Skeletal muscle satellite cell (primary cell): ENCODE data around the gene WDR37.

ENCODE experiments used
- H3K27me3 ChIP-seq: 2 replicates; pipeline ENCODE4 v1.7.0; 2013; ENCODE audit warnings: low read length; ENCODE audit not compliant: control insufficient read depth, insufficient read depth
- H3K36me3 ChIP-seq: 2 replicates; pipeline ENCODE4 v1.7.0; 2013; ENCODE audit warnings: mild to moderate bottlenecking, control low read depth, low read length; ENCODE audit not compliant: insufficient read depth
- H3K4me1 ChIP-seq: 2 replicates; pipeline ENCODE4 v1.7.0; 2013; ENCODE audit warnings: low read length; ENCODE audit not compliant: control insufficient read depth, insufficient read depth
- H3K4me2 ChIP-seq: 2 replicates; pipeline ENCODE4 v1.7.0; 2013; ENCODE audit warnings: mild to moderate bottlenecking, low read length
- H3K4me3 ChIP-seq: 2 replicates; pipeline ENCODE4 v1.7.0; 2013; ENCODE audit warnings: low read length
- H3K9ac ChIP-seq: 2 replicates; pipeline ENCODE4 v1.7.0; 2013; ENCODE audit warnings: mild to moderate bottlenecking, low read depth, low read length, moderate library complexity
- H3K9me3 ChIP-seq: replicated peaks from 2 replicates; pipeline ENCODE4 v1.7.0; 2013; ENCODE audit warnings: mild to moderate bottlenecking, control low read depth, low read length

The WDR37 gene

DNA sequence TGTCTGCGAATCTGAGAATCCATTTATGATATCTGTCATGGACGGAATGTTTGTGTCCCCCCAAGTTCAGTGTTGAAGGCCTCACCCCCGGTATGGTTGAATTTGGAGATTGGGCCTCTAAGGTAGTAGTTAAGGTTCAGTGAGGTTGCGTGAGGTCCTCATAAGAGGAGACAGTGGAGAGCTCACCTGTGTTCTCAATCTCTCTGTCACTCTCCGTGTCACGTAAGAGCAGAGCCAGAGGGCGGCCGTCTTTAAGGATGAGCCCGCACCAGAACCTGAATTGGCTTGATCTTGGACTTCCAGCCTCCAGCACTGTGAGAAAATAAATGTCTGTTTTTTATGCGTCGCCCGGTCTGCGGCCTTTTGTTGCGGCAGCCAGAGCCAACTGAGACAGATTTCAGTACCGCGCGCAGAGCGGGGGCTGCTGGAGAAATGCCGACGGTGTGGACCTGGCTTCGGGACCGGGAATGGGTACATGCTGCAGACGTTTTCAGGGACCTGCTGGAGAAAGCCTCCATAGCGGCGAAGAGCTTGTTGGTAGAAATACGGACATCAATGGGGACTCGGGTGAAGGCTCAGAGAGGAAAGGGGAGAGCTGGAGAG is 40.2 kb downstream of the WDR37 start:
- no peak overlapping the region for H3K4me2 ChIP-seq
- H3K4me3 ChIP-seq: no peak overlapping the region
- no peak overlapping the region for H3K9ac ChIP-seq
- H3K4me1 ChIP-seq: no peaks in the 10 kb centered on the region
- H3K9me3 ChIP-seq: no peaks in the 10 kb centered on the region
- peaks cover 61% of the 10 kb centered on the region for H3K36me3 ChIP-seq
- H3K27me3 ChIP-seq: no peaks in the 10 kb centered on the region

DNA sequence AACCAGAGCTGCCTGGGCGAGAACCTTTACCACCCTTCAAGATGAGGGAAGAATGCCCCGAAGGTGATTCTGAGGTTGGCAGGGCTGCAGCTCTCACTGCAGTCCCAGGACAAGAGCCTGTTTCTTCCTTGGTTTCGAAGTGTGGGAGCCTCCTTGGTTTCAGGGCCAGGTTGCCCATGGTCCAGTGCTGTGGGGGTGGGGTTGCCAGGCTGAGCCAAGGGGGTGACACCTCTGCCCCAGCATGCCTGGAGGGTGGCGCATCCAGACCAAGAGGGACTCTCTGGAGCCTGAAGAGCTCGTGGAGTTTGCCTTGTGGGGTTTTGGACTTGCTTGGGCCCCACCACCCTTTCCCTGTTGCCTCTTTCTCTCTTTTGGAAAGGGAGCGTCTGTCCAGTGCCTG is 41.3 kb downstream of the WDR37 start:
- no peak overlapping the region for H3K9ac ChIP-seq
- H3K36me3 ChIP-seq: peaks cover 70% of the 10 kb centered on the region
- H3K4me1 ChIP-seq: peaks cover 2% of the 10 kb centered on the region
- no peak overlapping the region for H3K4me2 ChIP-seq
- H3K27me3 ChIP-seq: no peaks in the 10 kb centered on the region
- H3K9me3 ChIP-seq: no peaks in the 10 kb centered on the region
- H3K4me3 ChIP-seq: no peak overlapping the region

DNA sequence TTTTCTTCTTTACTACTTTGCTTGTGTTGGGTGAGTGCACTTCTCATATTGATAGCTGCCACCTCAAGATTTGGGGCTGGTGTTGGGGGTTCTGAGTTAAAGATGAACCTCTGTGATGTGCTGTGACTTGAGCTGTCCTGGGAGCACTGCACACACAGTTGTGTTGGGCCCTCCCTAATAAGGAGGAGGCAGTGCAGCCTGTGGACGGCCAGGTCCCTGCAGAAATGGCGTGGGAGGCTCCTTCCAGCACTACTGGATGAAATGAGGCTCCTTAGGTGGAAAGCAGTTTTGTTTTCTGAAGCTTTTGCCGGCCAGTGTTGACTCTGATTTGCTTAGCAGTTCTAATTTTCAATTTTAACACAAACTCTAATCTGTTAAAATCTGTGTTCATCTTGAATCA is 44.0 kb downstream of the WDR37 start:
- Histone ChIP-seq H3K9me3 (no peaks in the 10 kb centered on the region), H3K4me1 (peaks cover 12% of the 10 kb centered on the region), H3K4me2 (no peak overlapping the region), H3K36me3 (peaks cover 77% of the 10 kb centered on the region), H3K27me3 (no peaks in the 10 kb centered on the region), H3K4me3 (no peak overlapping the region), H3K9ac (no peak overlapping the region)

DNA sequence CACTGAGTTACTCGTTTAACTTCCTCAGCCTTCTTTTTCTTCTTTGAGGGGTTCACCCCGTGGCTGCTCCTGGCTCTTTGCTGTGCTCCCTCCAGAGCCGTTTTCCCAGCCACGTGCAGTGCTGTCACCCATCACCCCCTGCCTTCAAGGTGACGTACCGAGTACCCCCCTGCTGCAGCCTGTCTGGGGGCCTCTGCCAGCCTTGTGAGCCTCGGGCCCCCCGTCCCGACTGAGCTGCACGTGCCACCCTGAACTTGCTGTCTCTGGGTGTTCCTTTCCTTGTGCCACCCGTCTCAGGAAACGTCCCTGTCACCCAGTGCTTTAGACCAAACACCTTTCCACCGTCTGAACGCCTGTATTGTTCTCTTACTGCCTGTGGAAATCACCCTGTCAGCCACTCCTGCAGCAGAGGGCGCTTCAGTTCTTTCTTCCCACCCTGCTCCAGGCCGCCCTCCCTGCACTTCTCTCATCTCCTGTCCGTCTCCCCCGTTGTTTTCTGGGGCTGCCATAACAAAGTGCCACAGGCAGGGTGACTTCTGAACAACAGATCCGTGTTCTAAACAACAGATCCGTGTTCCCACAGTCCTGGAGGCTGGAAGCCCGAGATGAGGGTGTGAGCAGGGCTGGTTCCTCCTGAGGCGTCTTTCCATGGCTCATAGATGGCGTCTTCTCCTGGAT is 44.6 kb downstream of the WDR37 start:
- H3K9ac ChIP-seq: no peak overlapping the region
- H3K4me1 ChIP-seq: peaks cover 12% of the 10 kb centered on the region
- H3K4me2 ChIP-seq: no peak overlapping the region
- H3K9me3 ChIP-seq: no peaks in the 10 kb centered on the region
- no peaks in the 10 kb centered on the region for H3K27me3 ChIP-seq
- H3K36me3 ChIP-seq: peaks cover 74% of the 10 kb centered on the region
- no peak overlapping the region for H3K4me3 ChIP-seq

DNA sequence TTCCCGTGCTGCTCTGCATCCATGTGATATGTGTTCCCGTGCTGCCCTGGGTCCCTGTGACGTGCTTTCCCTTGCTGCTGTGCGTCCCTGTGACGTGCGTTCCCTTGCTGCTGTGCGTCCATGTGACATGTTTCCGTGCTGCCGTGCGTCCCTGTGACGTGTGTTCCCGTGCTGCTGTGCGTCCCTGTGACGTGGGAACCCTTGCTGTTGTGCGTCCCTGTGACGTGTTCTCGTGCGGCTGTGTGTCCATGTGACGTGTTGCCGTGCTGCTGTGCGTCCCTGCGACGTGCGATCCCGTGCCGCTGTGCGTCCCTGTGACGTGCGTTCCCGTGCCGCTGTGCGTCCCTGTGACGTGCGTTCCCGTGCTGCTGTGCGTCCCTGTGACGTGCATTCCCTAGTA is 45.8 kb downstream of the WDR37 start:
- Histone ChIP-seq H3K4me3 (no peak overlapping the region), H3K36me3 (peaks cover 71% of the 10 kb centered on the region), H3K4me1 (peaks cover 12% of the 10 kb centered on the region), H3K4me2 (no peak overlapping the region), H3K9ac (no peak overlapping the region), H3K27me3 (no peaks in the 10 kb centered on the region), H3K9me3 (no peaks in the 10 kb centered on the region)

DNA sequence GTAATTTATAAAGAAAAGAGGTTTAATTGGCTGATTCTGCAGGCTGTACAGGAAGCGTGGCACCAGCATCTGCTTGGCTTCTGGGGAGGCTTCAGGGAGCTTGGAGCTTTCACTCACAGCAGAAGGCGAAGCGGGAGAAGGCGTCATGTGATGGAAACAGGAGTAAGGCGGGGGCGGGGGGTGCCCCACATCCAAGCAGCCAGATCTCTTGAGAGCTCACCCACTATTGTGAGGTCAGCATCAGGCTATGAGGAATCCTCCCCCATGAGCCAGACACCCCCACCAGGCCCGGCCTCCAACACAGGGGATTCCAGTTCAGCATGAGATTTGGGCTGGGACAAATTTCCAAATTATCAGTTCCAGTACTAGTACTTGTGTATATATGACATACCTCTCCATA is 46.2 kb downstream of the WDR37 start:
- Histone ChIP-seq H3K9ac (no peak overlapping the region), H3K36me3 (peaks cover 71% of the 10 kb centered on the region), H3K27me3 (no peaks in the 10 kb centered on the region), H3K4me2 (no peak overlapping the region), H3K4me1 (peaks cover 12% of the 10 kb centered on the region), H3K4me3 (no peak overlapping the region), H3K9me3 (no peaks in the 10 kb centered on the region)

DNA sequence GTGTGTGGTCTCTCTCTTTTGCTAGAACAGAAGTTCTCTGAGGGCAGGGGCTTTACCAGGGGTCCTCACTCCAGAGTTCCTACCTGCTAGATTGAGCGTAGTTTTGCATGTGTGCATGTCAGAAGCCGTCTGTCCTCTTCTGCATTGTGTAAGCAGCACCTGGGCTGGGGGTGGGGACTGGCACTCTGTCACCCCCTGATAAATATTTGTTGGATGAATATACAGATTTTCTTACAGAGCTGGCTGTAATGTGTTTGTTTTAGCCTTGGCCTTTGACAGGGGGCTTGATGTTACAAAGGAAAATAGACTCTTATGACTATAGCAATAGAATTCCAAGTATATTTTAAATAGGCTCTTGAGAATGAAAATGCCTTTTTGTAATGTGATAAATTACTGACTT is 46.6 kb downstream of the WDR37 start:
- H3K9ac ChIP-seq: no peak overlapping the region
- H3K36me3 ChIP-seq: peaks cover 71% of the 10 kb centered on the region
- no peak overlapping the region for H3K4me2 ChIP-seq
- no peak overlapping the region for H3K4me3 ChIP-seq
- no peaks in the 10 kb centered on the region for H3K27me3 ChIP-seq
- H3K4me1 ChIP-seq: peaks cover 12% of the 10 kb centered on the region
- H3K9me3 ChIP-seq: no peaks in the 10 kb centered on the region

DNA sequence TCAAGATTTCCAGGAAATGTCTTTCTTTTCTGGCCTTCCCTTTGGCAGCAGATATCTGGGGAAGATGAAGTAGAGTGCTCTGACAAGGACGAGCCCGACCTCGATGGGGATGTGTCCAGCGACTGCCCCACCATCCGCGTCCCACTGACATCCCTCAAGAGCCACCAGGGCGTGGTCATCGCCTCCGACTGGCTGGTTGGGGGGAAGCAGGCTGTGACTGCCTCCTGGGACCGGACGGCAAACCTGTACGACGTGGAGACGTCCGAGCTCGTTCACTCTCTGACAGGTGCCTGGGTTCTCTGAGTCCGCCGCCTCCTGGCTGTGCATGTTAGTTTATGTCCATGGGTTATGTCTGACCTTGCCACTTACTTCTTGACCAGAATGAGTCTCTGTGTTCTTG is 47.4 kb downstream of the WDR37 start:
- Histone ChIP-seq H3K4me2 (no peak overlapping the region), H3K4me1 (peaks cover 12% of the 10 kb centered on the region), H3K4me3 (no peak overlapping the region), H3K9me3 (no peaks in the 10 kb centered on the region), H3K27me3 (no peaks in the 10 kb centered on the region), H3K9ac (no peak overlapping the region), H3K36me3 (peaks cover 74% of the 10 kb centered on the region)

DNA sequence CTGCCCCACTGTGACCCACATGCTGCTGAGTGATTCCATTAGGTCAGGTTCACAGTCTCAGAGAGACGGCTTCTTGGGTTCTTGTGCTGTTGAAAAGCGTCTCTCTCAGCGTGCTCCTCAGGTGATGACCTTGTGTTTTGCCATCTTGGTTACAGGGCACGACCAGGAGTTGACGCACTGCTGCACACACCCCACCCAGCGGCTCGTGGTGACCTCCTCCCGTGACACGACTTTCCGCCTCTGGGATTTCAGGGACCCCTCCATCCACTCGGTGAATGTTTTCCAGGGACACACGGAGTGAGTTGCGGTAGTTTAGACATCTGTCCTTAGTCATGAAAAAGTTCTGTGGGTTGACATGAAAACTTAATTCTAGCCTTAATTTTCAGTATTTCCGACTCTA is 48.8 kb downstream of the WDR37 start:
- peaks cover 83% of the 10 kb centered on the region for H3K36me3 ChIP-seq

DNA sequence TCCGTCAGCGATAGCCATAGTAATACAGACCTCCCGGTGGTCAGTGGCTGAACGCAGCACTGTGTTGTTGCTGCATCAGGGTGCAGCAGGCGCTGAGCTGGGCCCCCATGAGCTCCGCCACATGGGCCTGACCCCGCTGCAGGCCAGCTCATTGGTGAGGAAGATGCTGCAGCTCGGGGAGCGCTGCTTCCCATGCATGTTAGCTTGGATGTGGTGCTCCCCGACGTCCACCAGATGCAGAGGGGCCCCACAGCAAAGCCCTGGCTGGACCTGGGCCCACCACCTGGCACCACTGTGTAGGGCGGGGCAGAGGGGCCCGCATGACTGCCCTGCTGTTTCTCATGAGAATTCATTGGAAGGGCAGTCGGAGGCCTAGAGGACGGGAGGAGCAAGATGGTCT is 50.8 kb downstream of the WDR37 start:
- H3K9me3 ChIP-seq: no peaks in the 10 kb centered on the region
- no peak overlapping the region for H3K4me2 ChIP-seq
- peaks cover 22% of the 10 kb centered on the region for H3K4me1 ChIP-seq
- H3K4me3 ChIP-seq: no peak overlapping the region
- H3K27me3 ChIP-seq: no peaks in the 10 kb centered on the region
- H3K9ac ChIP-seq: no peak overlapping the region
- peaks cover 77% of the 10 kb centered on the region for H3K36me3 ChIP-seq

More for the DNA sequence above, 48.8 kb downstream of the WDR37 start:
- Histone ChIP-seq H3K4me1 (peaks cover 16% of the 10 kb centered on the region), H3K4me3 (no peak overlapping the region), H3K9ac (no peak overlapping the region), H3K27me3 (no peaks in the 10 kb centered on the region), H3K9me3 (no peaks in the 10 kb centered on the region), H3K4me2 (no peak overlapping the region)

DNA sequence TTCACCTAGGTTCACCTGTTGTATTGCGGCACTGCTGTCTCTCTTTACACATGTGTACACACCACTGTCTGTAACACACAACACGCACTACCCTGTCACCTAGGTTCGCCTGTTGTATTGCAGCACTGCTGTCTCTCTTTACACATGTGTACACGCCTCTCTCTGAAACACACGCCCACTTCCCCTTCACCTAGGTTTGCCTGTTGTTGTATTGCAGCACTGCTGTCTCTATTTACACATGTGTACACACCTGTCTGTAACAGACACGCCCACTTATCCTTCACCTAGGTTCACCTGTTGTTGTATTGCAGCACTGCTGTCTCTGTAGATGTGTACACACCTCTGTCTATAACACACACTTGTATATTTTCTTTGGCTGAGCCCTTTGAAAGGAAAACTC is 51.5 kb downstream of the WDR37 start:
- H3K9ac ChIP-seq: no peak overlapping the region
- no peaks in the 10 kb centered on the region for H3K27me3 ChIP-seq
- peaks cover 78% of the 10 kb centered on the region for H3K36me3 ChIP-seq
- peaks cover 18% of the 10 kb centered on the region for H3K4me1 ChIP-seq
- no peak overlapping the region for H3K4me2 ChIP-seq
- no peaks in the 10 kb centered on the region for H3K9me3 ChIP-seq
- no peak overlapping the region for H3K4me3 ChIP-seq
